Measurements from ENCODE around the gene EXOSC2. TPM values are rescaled to one million over a fixed set of nuclear protein-coding genes. Genes with fewer than 3 reads are reported as not detected.

EXOSC2 gene
- total RNA-seq, 6 donors from 2014 or later: 6.7 to 37.7 (median 17.8) TPM

- H3K9me3 ChIP-seq: no peaks in the 10 kb centered on the region
- peak overlapping the region in 3 of 4 donors; percentile 58 to 67 (median 62) for H3K27ac ChIP-seq
- TF ChIP-seq POLR2A (IDR thresholded peaks at IDR 0.05) (no peak), EP300 (IDR thresholded peaks at IDR 0.05) (no peak), POLR2AphosphoS5 (IDR thresholded peaks at IDR 0.05) (no peak)
- TF ChIP-seq, protein P1, sequence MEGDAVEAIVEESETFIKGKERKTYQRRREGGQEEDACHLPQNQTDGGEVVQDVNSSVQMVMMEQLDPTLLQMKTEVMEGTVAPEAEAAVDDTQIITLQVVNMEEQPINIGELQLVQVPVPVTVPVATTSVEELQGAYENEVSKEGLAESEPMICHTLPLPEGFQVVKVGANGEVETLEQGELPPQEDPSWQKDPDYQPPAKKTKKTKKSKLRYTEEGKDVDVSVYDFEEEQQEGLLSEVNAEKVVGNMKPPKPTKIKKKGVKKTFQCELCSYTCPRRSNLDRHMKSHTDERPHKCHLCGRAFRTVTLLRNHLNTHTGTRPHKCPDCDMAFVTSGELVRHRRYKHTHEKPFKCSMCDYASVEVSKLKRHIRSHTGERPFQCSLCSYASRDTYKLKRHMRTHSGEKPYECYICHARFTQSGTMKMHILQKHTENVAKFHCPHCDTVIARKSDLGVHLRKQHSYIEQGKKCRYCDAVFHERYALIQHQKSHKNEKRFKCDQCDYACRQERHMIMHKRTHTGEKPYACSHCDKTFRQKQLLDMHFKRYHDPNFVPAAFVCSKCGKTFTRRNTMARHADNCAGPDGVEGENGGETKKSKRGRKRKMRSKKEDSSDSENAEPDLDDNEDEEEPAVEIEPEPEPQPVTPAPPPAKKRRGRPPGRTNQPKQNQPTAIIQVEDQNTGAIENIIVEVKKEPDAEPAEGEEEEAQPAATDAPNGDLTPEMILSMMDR (IDR thresholded peaks at IDR 0.05): no peak
- peaks cover 16 to 23% (median 20%) of the 10 kb centered on the region in 4 donors for H3K4me1 ChIP-seq
- H3K36me3 ChIP-seq: peaks cover 2 to 26% (median 18%) of the 10 kb centered on the region in 4 donors
- peak overlapping the region; percentile 8 to 90 (median 74) for H3K4me3 ChIP-seq
- 4 to 11% methylated on average over 8 of the region's 8 CpGs for WGBS, 2 donors
- no peaks in the 10 kb centered on the region for H3K27me3 ChIP-seq
- DNase-seq: no peak
- peak in 1 of 2 donors; percentile 1 for ATAC-seq (ENCODE audit: low FRiP score in 2 of 2)
Observed at GRCh38 chr9:130693101-130693425, 517 bp upstream of the EXOSC2 start.

GRCh38 chr9:130694205-130694604 is 625 bp downstream of the EXOSC2 start:
- Histone ChIP-seq H3K36me3 (peaks cover 4 to 38% (median 25%) of the 10 kb centered on the region in 4 donors), H3K27me3 (no peaks in the 10 kb centered on the region), H3K9me3 (no peaks in the 10 kb centered on the region), H3K4me1 (peaks cover 16 to 23% (median 20%) of the 10 kb centered on the region in 4 donors), H3K4me3 (peak overlapping the region; percentile 51 to 90 (median 74)), H3K27ac (peak overlapping the region in 3 of 4 donors; percentile 46 to 67 (median 62))
- no peak for DNase-seq
- no peak for ATAC-seq (ENCODE audit: low FRiP score in 2 of 2)
- 1% methylated on average over 8 of the region's 8 CpGs for WGBS, 2 donors
- TF ChIP-seq, protein P1 (IDR thresholded peaks at IDR 0.05): no peak
- no peak for TF ChIP-seq POLR2A (IDR thresholded peaks at IDR 0.05)
- no peak for TF ChIP-seq EP300 (IDR thresholded peaks at IDR 0.05)
- TF ChIP-seq POLR2AphosphoS5 (IDR thresholded peaks at IDR 0.05): no peak

GRCh38 chr9:130696139-130696650 is 2.6 kb downstream of the EXOSC2 start:
- peaks cover 16 to 23% (median 18%) of the 10 kb centered on the region in 4 donors for H3K4me1 ChIP-seq
- ATAC-seq (ENCODE audit: low FRiP score in 2 of 2): no peak
- TF ChIP-seq EP300 (IDR thresholded peaks at IDR 0.05) (no peak), POLR2AphosphoS5 (IDR thresholded peaks at IDR 0.05) (no peak)
- no peak overlapping the region for H3K27ac ChIP-seq
- 83 to 92% methylated on average over 4 of the region's 4 CpGs for WGBS, 2 donors
- H3K9me3 ChIP-seq: no peaks in the 10 kb centered on the region
- no peak overlapping the region for H3K4me3 ChIP-seq
- no peaks in the 10 kb centered on the region for H3K27me3 ChIP-seq
- peaks cover 4 to 56% (median 34%) of the 10 kb centered on the region in 4 donors for H3K36me3 ChIP-seq
- DNase-seq: no peak

DNA sequence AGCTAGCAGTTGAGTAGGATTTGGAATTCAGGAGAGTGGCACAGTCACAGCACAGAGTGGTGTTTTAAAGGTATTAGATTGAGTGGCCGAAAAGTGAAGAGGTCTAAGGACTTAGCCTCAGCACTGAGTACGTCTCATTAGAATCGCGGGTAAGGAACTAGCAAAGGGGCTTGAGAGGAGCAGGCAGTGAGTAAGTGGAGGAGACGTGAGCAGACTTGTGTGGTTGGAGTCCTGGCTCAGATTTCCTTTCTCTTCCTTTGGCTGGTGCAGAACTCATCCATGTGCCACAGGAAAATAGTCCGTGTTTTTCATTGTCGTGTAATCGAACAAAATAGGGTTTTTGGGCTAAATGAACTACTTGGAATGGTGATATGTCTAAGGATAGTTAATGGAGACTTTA is 3.4 kb downstream of the EXOSC2 start:
- ATAC-seq (ENCODE audit: low FRiP score in 2 of 2): no peak
- WGBS, 2 donors: 92% methylated on average over 8 of the region's 8 CpGs
- H3K36me3 ChIP-seq: peaks cover 4 to 64% (median 35%) of the 10 kb centered on the region in 4 donors
- no peak for DNase-seq
- H3K4me3 ChIP-seq: no peak overlapping the region
- no peak overlapping the region for H3K27ac ChIP-seq
- no peaks in the 10 kb centered on the region for H3K27me3 ChIP-seq
- no peaks in the 10 kb centered on the region for H3K9me3 ChIP-seq
- peaks cover 16 to 23% (median 18%) of the 10 kb centered on the region in 4 donors for H3K4me1 ChIP-seq
- TF ChIP-seq, protein P1 (IDR thresholded peaks at IDR 0.05): no peak
- TF ChIP-seq POLR2A (IDR thresholded peaks at IDR 0.05) (no peak), EP300 (IDR thresholded peaks at IDR 0.05) (no peak), POLR2AphosphoS5 (IDR thresholded peaks at IDR 0.05) (no peak)

DNA sequence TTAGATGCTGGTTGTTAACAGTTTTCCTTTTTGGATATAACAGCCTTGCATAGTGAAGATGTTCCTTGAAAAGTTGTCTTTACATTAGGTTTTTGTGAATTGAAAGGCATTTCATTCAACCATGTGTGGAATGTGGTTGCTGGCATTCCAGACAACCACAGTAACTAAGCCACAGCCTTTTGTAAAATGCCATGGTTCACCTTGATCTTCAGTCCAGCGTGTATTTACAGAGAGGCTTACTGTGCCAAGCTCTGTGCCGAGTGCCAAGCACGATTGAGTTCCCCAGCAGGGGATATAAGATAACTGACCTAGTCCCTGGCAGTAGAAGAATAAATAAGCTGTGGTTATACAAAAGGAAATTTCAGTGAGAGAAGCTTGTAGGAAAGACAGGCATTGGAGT is 4.9 kb downstream of the EXOSC2 start:
- H3K9me3 ChIP-seq: no peaks in the 10 kb centered on the region
- H3K36me3 ChIP-seq: peaks cover 8 to 79% (median 46%) of the 10 kb centered on the region in 4 donors
- TF ChIP-seq POLR2AphosphoS5 (IDR thresholded peaks at IDR 0.05) (no peak), POLR2A (IDR thresholded peaks at IDR 0.05) (no peak), EP300 (IDR thresholded peaks at IDR 0.05) (no peak)
- TF ChIP-seq, protein P1 (IDR thresholded peaks at IDR 0.05): no peak
- H3K4me1 ChIP-seq: peaks cover 10 to 16% (median 14%) of the 10 kb centered on the region in 4 donors
- no peak overlapping the region for H3K4me3 ChIP-seq
- H3K27ac ChIP-seq: no peak overlapping the region
- WGBS, 2 donors: 73 to 90% methylated on average over 3 of the region's 3 CpGs
- no peak for DNase-seq
- no peaks in the 10 kb centered on the region for H3K27me3 ChIP-seq
- no peak for ATAC-seq (ENCODE audit: low FRiP score in 2 of 2)
